Activated naive CD4-positive, alpha-beta T cell treated with Interleukin-2 at 50 U/mL for 16 hours (primary cell): ENCODE measurements around the gene FOSL2.
"Not testable (repeated sequence)": the region's sequence is repeated elsewhere in the genome, so short reads cannot be mapped to it uniquely, and the experiment has no call there.

Experiments used
- DNase-seq: peaks from one replicate; pipeline ENCODE4 v3.0.0-alpha.2; 2020

The FOSL2 gene

DNA sequence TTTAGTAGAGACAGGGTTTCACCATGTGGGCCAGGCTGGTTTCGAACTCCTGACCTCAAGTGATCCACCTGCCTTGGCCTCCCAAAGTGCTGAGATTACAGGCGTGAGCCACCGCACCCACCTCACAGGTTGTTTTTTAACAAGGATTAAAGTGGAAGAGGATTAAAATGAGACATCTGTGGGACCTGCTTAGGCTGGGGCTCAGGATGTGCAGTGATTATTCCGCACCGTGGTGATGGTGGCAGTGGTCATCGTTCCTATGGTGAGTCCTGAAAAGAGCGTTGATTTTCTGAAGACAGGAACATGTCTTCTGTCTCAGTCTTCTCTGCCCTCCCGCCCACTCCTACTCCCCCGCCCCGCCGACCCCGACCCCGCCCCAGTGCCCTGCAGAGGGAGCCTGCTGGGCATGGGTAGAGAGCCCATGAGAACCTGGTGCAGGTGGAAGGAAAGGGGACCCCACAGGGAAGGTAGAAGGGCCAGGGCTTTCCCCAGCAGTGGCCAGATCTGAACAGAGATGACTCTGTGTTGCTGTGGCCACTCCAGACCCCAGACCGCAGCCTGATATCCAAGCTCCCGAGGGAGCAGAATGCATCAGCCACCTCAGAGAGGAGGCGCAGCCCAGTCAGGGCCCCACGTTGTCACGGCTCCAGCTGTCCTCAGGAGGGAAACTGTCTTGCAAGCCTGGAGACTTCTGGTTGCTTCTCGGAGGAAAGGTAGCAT, 34.5 kb upstream of the FOSL2 start:
- DNase-seq: no peak

DNA sequence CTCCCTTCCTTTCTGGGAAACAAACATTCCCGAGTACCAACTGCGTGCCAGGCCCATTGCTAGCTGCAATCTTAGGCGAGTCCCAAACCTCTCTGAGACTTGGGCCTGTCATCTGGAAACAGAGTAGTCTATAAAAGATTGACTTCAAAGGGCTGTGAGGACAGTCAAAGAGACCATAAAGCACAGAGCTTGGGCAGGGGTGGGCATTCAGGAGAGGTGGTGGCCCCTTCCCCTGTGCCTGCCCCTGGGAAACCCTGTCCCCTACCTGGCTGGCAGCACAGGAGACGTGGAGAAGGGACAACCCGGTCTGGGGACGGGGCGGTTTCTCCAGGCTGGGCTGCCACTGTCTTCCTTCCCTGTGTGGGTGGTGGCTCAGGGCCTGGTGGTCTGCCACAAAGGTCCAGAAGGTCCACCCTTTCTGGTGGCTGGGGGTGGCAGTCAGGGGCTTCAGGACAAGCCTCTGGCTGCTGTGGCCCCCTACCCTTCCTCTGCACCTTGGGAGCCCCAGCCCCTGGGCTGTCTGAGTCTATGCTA, 33.9 kb upstream of the FOSL2 start:
- DNase-seq: no peak

DNA sequence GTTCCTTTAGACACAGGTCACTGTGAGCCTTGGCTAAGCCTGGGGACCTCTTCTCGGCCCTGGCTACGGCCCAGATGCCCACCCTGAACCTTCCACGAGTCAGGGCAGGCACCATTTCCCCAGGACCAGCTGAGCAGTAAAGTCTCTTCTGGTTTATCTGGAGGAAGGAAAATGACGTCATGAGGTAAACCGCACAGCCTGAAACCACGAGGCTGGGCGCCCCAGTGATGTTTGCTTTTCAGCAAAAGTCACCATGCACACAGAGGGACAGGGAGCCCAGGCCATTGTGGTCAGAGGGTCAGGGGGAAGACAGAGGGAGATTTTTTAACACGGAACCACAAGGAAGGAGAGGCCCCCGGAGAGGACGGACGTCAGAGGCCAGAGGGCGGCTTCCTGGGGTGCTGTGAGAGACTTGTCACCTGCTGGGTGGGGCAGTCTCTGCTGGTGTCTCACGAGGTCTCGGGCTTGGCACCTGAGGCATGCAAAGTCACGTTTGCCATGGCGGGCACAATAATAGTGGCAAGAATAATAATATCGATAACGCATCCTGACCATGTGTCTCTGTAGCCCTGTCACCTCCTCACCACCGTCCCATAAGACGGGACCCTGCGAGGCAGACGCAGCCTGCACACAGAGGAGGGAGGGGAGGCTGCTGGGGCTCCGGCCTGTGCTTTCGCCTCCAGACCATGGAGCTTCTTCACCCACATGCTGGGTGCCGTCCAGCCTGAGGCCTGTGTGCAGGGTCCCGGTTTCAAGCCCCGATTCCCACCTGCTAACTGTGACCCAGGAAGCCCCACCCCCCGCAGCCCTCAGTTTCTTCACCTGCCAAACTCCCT, 33.2 kb upstream of the FOSL2 start:
- DNase-seq: peak; percentile 78

GRCh38 chr2:28360058-28360717, 32.5 kb upstream of the FOSL2 start:
- DNase-seq: no peak

- DNase-seq: no peak
Observed at GRCh38 chr2:28360718-28361293, 31.9 kb upstream of the FOSL2 start.

GRCh38 chr2:28361991-28362710, 30.5 kb upstream of the FOSL2 start:
- no peak for DNase-seq

DNA sequence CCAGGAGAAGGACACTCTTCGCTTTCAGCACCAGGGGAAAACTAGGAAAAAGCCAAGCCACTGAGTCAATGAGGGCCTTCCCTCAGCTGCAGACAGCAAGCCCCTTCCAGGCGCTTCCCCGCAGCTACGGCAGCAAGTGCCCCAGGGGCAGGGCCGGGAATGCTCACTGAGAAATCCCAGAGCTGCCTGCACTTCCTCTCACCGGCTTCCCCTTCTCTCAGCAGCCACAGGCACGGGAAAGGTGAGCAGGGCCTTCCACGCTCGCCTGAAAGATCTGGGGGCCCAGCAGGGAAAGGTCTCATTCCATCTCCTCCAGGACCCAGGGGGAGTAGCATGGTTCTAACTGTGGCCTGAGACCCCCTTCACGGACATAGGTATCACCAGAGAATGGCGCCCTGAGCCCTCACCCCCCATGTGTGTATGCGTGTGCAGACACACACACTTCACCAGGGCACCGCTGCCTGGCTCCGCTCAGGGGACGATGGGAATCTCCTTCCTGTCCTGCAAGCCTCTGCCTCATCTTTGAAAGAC, 29.6 kb upstream of the FOSL2 start:
- DNase-seq: no peak

- no peak for DNase-seq
Observed at GRCh38 chr2:28363686-28364280, 28.9 kb upstream of the FOSL2 start.

DNA sequence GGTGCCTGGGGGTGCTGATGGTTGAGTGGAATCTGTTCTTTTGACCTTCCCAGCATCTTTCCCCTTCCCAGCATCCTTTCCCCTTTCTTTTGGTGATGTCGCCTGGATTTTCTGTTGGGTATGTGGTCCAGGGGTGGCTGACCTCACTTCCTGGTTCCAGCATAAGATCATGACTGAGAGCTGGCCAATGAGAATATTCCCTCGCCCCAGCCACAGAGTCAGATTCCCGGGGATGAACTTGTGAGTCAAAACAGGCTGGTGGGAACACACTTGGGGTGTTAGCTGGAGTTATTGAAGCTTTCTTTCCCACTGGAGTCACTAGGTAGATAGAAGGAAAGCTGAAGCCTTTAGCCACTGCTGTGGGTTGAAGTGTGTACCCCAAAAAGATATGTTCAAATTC, 28.0 kb upstream of the FOSL2 start:
- DNase-seq: no peak

- no peak for DNase-seq
Observed at GRCh38 chr2:28365158-28365557, 27.5 kb upstream of the FOSL2 start.

GRCh38 chr2:28366149-28366495, 26.5 kb upstream of the FOSL2 start:
- DNase-seq: no peak

DNA sequence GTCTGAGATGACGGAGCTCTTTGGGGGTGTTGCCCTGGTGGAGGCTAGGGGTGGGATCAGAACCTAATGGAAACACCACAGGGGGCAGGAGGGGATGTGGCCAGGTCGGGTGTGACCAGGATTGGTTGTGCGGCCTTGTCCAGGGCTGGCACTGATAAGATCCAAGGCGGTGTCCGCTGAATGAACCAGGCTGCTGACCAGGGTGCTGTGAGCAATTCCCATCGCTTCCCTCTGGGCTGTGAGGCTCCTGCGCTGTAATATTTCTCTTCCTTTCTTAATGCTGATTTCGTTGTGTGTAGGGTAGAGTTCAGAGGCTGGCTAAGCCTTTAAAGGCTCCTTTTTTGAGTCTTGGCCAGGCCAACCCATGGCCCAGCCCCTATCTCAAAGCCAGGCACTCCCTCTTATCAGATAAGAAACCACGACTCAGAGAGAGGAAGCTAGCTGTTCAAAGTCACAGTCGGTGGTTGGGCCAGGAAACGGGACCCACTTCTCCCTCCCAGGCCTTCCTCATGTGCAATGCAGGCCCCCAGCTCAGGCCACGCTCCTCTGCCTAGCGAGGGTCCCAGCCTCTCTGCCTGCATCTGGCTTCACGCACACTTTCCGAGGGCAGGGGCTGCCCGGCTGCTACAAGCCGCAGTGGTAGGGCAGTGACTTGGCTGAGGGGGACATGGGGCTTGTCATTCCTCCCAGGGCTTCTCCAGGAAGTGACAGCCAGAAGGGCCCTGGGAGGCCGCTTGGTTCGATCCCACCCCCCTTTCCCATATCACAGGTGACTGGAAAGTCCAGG, 26.0 kb upstream of the FOSL2 start:
- peak; percentile 49 for DNase-seq

GRCh38 chr2:28367667-28368356, 24.8 kb upstream of the FOSL2 start:
- DNase-seq: no peak

GRCh38 chr2:28368357-28368798, 24.3 kb upstream of the FOSL2 start:
- DNase-seq: no peak

DNA sequence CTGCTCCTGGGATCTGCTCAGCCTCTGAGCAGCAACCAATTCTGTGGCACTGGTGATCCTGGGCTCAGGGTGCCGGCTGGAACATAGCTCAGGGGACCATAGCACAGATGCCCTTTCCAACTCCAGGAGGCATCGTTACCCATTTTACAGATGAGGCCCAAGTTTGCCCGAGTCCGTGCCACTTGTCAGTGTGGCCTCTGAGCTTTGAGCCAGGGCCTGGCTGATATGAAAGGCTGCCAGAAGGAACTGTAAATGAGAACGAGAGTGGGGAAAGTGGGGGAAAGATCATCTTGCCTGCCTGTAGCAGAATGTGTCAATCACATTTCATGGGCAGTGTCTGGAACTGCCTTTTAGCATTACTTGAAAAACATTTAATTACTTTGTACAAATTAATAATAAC, 23.3 kb upstream of the FOSL2 start:
- DNase-seq: no peak

GRCh38 chr2:28370354-28370753, 22.3 kb upstream of the FOSL2 start:
- DNase-seq: no peak

DNA sequence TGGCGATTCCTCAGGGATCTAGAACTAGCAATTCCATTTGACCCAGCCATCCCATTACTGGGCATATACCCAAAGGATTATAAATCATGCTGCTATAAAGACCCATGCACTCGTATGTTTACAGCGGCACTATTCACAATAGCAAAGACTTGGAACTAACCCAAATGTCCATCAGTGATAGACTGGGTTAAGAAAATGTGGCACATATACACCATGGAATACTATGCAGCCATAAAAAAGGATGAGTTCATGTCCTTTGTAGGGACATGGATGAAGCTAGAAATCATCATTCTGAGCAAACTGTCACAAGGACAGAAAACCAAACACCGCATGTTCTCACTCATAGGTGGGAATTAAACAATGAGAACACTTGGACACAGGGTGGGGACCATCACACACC, 20.9 kb upstream of the FOSL2 start:
- not testable (repeated sequence) for DNase-seq

GRCh38 chr2:28373854-28374253, 18.8 kb upstream of the FOSL2 start:
- no peak for DNase-seq

DNA sequence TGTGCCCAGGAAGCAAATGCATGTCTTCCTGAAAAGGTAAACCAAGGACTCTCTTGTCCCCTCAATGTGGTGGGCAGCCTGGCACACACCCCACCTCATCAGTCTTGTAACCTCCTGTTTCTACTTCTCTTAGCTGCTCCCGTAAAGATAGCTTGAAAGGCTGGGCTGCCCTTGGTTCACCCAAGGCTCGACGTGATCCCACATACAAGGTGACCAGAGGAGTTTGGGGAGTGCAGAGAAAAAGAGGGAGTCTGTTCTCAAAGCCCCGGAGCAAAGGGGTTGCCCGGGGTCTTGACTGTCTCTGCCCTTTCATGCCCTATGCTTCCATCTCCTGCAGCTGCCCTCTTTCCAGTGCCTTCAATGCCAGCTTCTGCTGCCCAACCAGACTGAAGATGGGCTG, 18.3 kb upstream of the FOSL2 start:
- no peak for DNase-seq

GRCh38 chr2:28375236-28375635, 17.4 kb upstream of the FOSL2 start:
- DNase-seq: no peak
